Lower lobe of right lung (tissue), 2 donors: ENCODE results near the gene FAM53B. TPM values are rescaled to one million over a fixed set of nuclear protein-coding genes. Genes with fewer than 3 reads are reported as not detected.
"Not testable (repeated sequence)": the region's sequence is repeated elsewhere in the genome, so short reads cannot be mapped to it uniquely, and the experiment has no call there.

Source experiments
- ATAC-seq, 2 donors: fragments of 200-7000 bp; cut with Tn5 transposase; one replicate each; pipeline ENCODE4 v1.9.1; 2020 to 2022; ENCODE audit warnings: mild to moderate bottlenecking in 2 of 2, moderate library complexity in 2 of 2
- DNase-seq: peaks from one replicate; pipeline ENCODE4 v3.0.0-alpha.2; 2020
- H3K27ac ChIP-seq: fragments of 200-600 bp; one replicate; pipeline ENCODE4 v1.8.0; 2022
- H3K27me3 ChIP-seq: fragments of 200-600 bp; one replicate; pipeline ENCODE4 v1.8.0; 2022; ENCODE audit warnings: low read depth
- H3K36me3 ChIP-seq: fragments of 200-600 bp; one replicate; pipeline ENCODE4 v1.8.0; 2022; ENCODE audit warnings: mild to moderate bottlenecking
- H3K4me1 ChIP-seq: fragments of 200-600 bp; one replicate; pipeline ENCODE4 v1.8.0; 2022
- H3K4me3 ChIP-seq: fragments of 200-600 bp; one replicate; pipeline ENCODE4 v1.8.0; 2022; ENCODE audit warnings: mild to moderate bottlenecking
- H3K9me3 ChIP-seq: fragments of 200-600 bp; one replicate; pipeline ENCODE4 v1.8.0; 2022
- CTCF ChIP-seq: fragments of 200-600 bp; IDR thresholded peaks from one replicate; pipeline ENCODE4 v1.8.0; 2022; ENCODE audit warnings: antibody characterized with exemption, mild to moderate bottlenecking
- intact Hi-C: fragments of 100-400 bp; cut with DNase I; formaldehyde crosslinking; loops from one replicate; pipeline ENCODE4 v1.11.0; 2022
- total RNA-seq: library from RNA; stranded (reverse); fragmentation: NEBNext Ultra II Directional; extraction: Animal tissue kit (Norgen Biotek cat#: 25700); gene quantifications from one replicate; pipeline ENCODE4 v1.2.1, GENCODE V29; 2021
- donor health status: DM: no; HTN: yes; CAD: no; lungs with severe emphysema.

The FAM53B gene
- total RNA-seq, 1 donor from 2014 or later: 40.7 TPM

- Histone ChIP-seq H3K9me3 (no peaks in the 10 kb centered on the region), H3K4me3 (no peak overlapping the region), H3K27me3 (no peaks in the 10 kb centered on the region), H3K4me1 (no peaks in the 10 kb centered on the region), H3K27ac (no peak overlapping the region), H3K36me3 (peaks cover 10% of the 10 kb centered on the region)
- DNase-seq (no peak), ATAC-seq (no peak)
- intact Hi-C loops: no loop called here
- no peak for TF ChIP-seq CTCF
Measured at GRCh38 chr10:124754227-124754626, 10.0 kb upstream of the FAM53B start.

DNA sequence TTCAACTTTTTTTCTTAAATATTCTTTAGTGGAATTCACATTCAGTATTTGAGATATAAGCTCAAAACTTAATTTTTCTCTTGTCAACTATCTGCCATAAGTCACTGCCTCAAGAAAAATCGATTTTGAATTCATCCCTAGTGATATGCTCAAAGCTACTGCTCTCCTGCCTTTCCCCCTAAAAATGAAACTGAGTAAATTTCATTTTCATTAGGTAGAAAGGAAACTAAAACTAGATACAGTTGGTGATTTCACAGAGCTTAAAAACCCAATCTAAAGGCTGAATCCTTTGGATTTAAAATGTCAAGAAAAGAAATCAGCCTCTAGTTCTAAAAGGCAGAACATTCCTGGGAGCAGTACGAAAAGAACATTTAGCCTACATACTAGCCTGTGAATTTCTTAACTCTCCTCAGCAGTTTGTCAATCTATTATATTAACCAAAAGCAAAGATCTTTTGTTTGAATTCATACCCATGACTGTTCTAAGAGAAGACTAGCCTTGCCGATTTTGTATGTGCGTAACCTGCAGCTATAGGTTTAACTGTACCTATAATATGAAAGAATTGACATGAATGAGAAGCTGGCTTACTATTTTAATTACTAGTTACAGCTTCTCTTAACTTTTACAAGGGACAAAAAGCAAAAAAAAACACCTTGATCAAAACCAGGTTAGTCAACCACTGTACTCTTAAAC, 4.9 kb upstream of the FAM53B start:
- no peak overlapping the region for H3K27ac ChIP-seq
- H3K4me3 ChIP-seq: no peak overlapping the region
- peaks cover 15% of the 10 kb centered on the region for H3K4me1 ChIP-seq
- TF ChIP-seq CTCF: no peak
- no peaks in the 10 kb centered on the region for H3K9me3 ChIP-seq
- H3K36me3 ChIP-seq: peaks cover 12% of the 10 kb centered on the region
- H3K27me3 ChIP-seq: no peaks in the 10 kb centered on the region
- ATAC-seq (no peak), DNase-seq (no peak)
- intact Hi-C loops: loop anchor here (10.0 kb wide), 2 partner anchors 114 to 214 kb away; no protein-coding TSS in a partner anchor

GRCh38 chr10:124748166-124748565, 4.0 kb upstream of the FAM53B start:
- Histone ChIP-seq H3K4me1 (peaks cover 15% of the 10 kb centered on the region), H3K27me3 (no peaks in the 10 kb centered on the region), H3K27ac (no peak overlapping the region), H3K9me3 (no peaks in the 10 kb centered on the region), H3K36me3 (peaks cover 12% of the 10 kb centered on the region), H3K4me3 (no peak overlapping the region)
- DNase-seq: no peak
- intact Hi-C loops: loop anchor here (10.0 kb wide), 2 partner anchors 113 to 213 kb away; no protein-coding TSS in a partner anchor
- TF ChIP-seq CTCF: no peak
- ATAC-seq: no peak

GRCh38 chr10:124747745-124748144, 3.6 kb upstream of the FAM53B start:
- peaks cover 12% of the 10 kb centered on the region for H3K36me3 ChIP-seq
- DNase-seq (no peak), ATAC-seq (no peak)
- no peak for TF ChIP-seq CTCF
- no peaks in the 10 kb centered on the region for H3K27me3 ChIP-seq
- peaks cover 16% of the 10 kb centered on the region for H3K4me1 ChIP-seq
- intact Hi-C loops: loop anchor here (10.0 kb wide), 2 partner anchors 113 to 213 kb away; no protein-coding TSS in a partner anchor
- H3K9me3 ChIP-seq: no peaks in the 10 kb centered on the region
- H3K4me3 ChIP-seq: no peak overlapping the region
- no peak overlapping the region for H3K27ac ChIP-seq

DNA sequence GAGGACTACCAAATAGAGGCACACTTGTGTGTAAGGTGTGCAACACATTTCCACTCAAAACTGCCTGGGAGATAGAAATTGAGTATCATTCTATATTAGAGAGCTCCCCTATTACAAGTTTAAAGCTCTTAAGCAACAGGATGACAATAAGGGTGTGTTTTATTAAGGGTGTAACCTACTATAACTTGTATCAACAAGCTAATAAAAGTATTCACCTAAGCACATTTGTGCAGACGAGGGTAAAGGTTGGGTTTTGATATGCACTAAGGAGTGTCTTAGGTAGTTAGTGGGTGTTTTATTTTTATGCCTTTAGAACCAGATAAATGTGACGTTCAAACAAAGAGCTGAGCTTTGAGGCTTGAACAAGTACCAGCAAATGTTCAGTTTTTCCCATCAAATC, 2.8 kb upstream of the FAM53B start:
- DNase-seq: no peak
- peaks cover 23% of the 10 kb centered on the region for H3K4me1 ChIP-seq
- TF ChIP-seq CTCF: no peak
- no peak overlapping the region for H3K4me3 ChIP-seq
- H3K27ac ChIP-seq: no peak overlapping the region
- ATAC-seq: no peak
- no peaks in the 10 kb centered on the region for H3K9me3 ChIP-seq
- no peaks in the 10 kb centered on the region for H3K27me3 ChIP-seq
- intact Hi-C loops: loop anchor here (10.0 kb wide), 2 partner anchors 112 to 212 kb away; no protein-coding TSS in a partner anchor
- H3K36me3 ChIP-seq: peaks cover 12% of the 10 kb centered on the region

GRCh38 chr10:124746447-124746846, 2.3 kb upstream of the FAM53B start:
- H3K27me3 ChIP-seq, ATAC-seq, H3K4me3 ChIP-seq, H3K9me3 ChIP-seq, H3K27ac ChIP-seq, DNase-seq: not testable (repeated sequence)
- Histone ChIP-seq H3K4me1 (peaks cover 29% of the 10 kb centered on the region), H3K36me3 (peaks cover 12% of the 10 kb centered on the region)
- intact Hi-C loops: loop anchor here (10.0 kb wide), 2 partner anchors 112 to 212 kb away; no protein-coding TSS in a partner anchor
